Psoas muscle (tissue), 8 donors: ENCODE results near the gene CAMK2N1. TPM values are rescaled to one million over a fixed set of nuclear protein-coding genes. Genes with fewer than 3 reads are reported as not detected.

Source experiments
- ATAC-seq, 4 donors: fragments of 200-7000 bp; cut with Tn5 transposase; one replicate each; pipeline ENCODE4 v1.9.1; 2020; ENCODE audit warnings: moderate library complexity in 3 of 4, mild to moderate bottlenecking in 2 of 4
- DNase-seq, 2 donors: peaks; one replicate each; pipeline ENCODE4 v3.0.0-alpha.2; 2020
- H3K27ac ChIP-seq: fragments of 200-600 bp; one replicate; pipeline ENCODE4 v1.8.0; 2022
- H3K27me3 ChIP-seq, 3 donors: fragments of 200-600 bp in 1 of 3; one replicate each; pipeline versions ENCODE4 v1.6.1 to v1.8.0; 2013 to 2022; ENCODE audit warnings: low read length in 2 of 3, mild to moderate bottlenecking in 2 of 3, moderate library complexity in 1 of 3; ENCODE audit not compliant: insufficient read depth in 3 of 3
- H3K36me3 ChIP-seq, 2 donors: fragments of 200-600 bp in 1 of 2; one replicate each; pipeline versions ENCODE4 v1.6.1 to v1.8.0; 2013 to 2022; ENCODE audit warnings: low read depth in 1 of 2, mild to moderate bottlenecking in 1 of 2, moderate library complexity in 1 of 2; ENCODE audit not compliant: insufficient read depth in 1 of 2
- H3K4me1 ChIP-seq: fragments of 200-600 bp; one replicate; pipeline ENCODE4 v1.8.0; 2022
- H3K4me3 ChIP-seq: fragments of 200-600 bp; one replicate; pipeline ENCODE4 v1.8.0; 2022; ENCODE audit warnings: mild to moderate bottlenecking
- H3K9me3 ChIP-seq: fragments of 200-600 bp; one replicate; pipeline ENCODE4 v1.8.0; 2022
- CTCF ChIP-seq: fragments of 200-600 bp; IDR thresholded peaks from one replicate; pipeline ENCODE4 v1.8.0; 2022; ENCODE audit warnings: antibody characterized with exemption
- WGBS, 3 donors: extraction: QIAGEN DNeasy Blood & Tissue Kit; methylation state at CpG; one replicate each; pipeline versions ENCODE4 v1.1.6 to v1.1.7; 2013; 5-methylcytosine and 5-hydroxymethylcytosine counted together
- intact Hi-C, 2 donors: fragments of 100-400 bp; cut with DNase I; formaldehyde crosslinking; loops; one replicate each; pipeline versions ENCODE4 v1.11.0 to v1.14.2; 2022
- polyA plus RNA-seq, 3 donors: library from polyadenylated mRNA; stranded (reverse); fragments of 200-250 nt; gene quantifications; one replicate each; pipeline ENCODE4 v1.2.3, GENCODE V29; 2013
- total RNA-seq, 4 donors: library from RNA; stranded (reverse); fragmentation: NEBNext Ultra II Directional in 2 of 4; extraction: Animal tissue kit (Norgen Biotek cat#: 25700) in 2 of 4; gene quantifications; one replicate each; pipeline versions ENCODE4 v1.2.1 to v1.2.4, GENCODE V29; 2021 to 2023
- donor health status: healthy with polysubstance abuse.
- donor health status: DM: no; HTN: no; CAD: no; lungs with moderate emphysema.
- donor health status: Bipolar disorder and iron deficiency.
- donor health status: healthy.
- donor health status: DM: yes; HTN: yes; CAD: no.
- donor health status: DM: no; HTN: no; CAD: no.
- donor health status: DM: no; HTN: no; CAD: no.
- donor health status: DM: yes; HTN: yes; CAD: no.

Gene CAMK2N1
- total and polyA plus RNA-seq, 7 donors, result 2.2 to 7.9 (median 4.2) TPM

GRCh38 chr1:20493839-20494608, 8.0 kb upstream of the CAMK2N1 start:
- intact Hi-C loops, result loop anchor here (2.0 to 10.0 kb wide), 8 partner anchors 117 to 579 kb away; partner anchors contain the start of gene PLA2G2A (in 1 of the 2)
- TF ChIP-seq CTCF, result peak; percentile 98

GRCh38 chr1:20493309-20493708, 7.3 kb upstream of the CAMK2N1 start:
- ATAC-seq, result no peak

More at GRCh38 chr1:20493839-20494608, 8.0 kb upstream of the CAMK2N1 start:
- no peak overlapping the region for H3K4me3 ChIP-seq
- H3K27me3 ChIP-seq, result peaks cover 0 to under 1% (median 0%) of the 10 kb centered on the region in 3 donors
- ATAC-seq, result peak; percentile 80 to 90 (median 82)
- H3K9me3 ChIP-seq, result no peaks in the 10 kb centered on the region
- H3K4me1 ChIP-seq, result no peaks in the 10 kb centered on the region
- peak; percentile 85 to 88 for DNase-seq
- peaks cover 4 to 12% of the 10 kb centered on the region in 2 donors for H3K36me3 ChIP-seq
- WGBS, 3 donors, result 1 to 2% (median 2%) methylated on average over 16 of the region's 16 CpGs
- H3K27ac ChIP-seq, result no peak overlapping the region

GRCh38 chr1:20492751-20493150, 6.7 kb upstream of the CAMK2N1 start:
- H3K27ac ChIP-seq, result no peak overlapping the region
- no peak for TF ChIP-seq CTCF
- intact Hi-C loops, result loop anchor here (2.0 to 10.0 kb wide), 8 partner anchors 115 to 578 kb away; partner anchors contain the start of gene PLA2G2A (in 1 of the 2)
- no peaks in the 10 kb centered on the region for H3K36me3 ChIP-seq
- 70 to 78% (median 73%) methylated on average over 7 of the region's 7 CpGs for WGBS, 3 donors
- no peak overlapping the region for H3K4me3 ChIP-seq
- peaks cover 0 to 13% (median 0%) of the 10 kb centered on the region in 3 donors for H3K27me3 ChIP-seq
- DNase-seq (no peak), ATAC-seq (no peak)
- no peaks in the 10 kb centered on the region for H3K9me3 ChIP-seq
- H3K4me1 ChIP-seq, result no peaks in the 10 kb centered on the region

More at GRCh38 chr1:20493309-20493708, 7.3 kb upstream of the CAMK2N1 start:
- peaks cover 0 to 5% of the 10 kb centered on the region in 2 donors for H3K36me3 ChIP-seq
- H3K4me3 ChIP-seq, result no peak overlapping the region
- no peak for DNase-seq
- no peak for TF ChIP-seq CTCF
- no peaks in the 10 kb centered on the region for H3K4me1 ChIP-seq
- 23 to 32% (median 27%) methylated on average over 5 of the region's 5 CpGs for WGBS, 3 donors
- intact Hi-C loops, result loop anchor here (2.0 to 10.0 kb wide), 8 partner anchors 116 to 579 kb away; partner anchors contain the start of gene PLA2G2A (in 1 of the 2)
- peaks cover 0 to 7% (median 0%) of the 10 kb centered on the region in 3 donors for H3K27me3 ChIP-seq
- no peaks in the 10 kb centered on the region for H3K9me3 ChIP-seq
- no peak overlapping the region for H3K27ac ChIP-seq

- no peak overlapping the region for H3K27ac ChIP-seq
- no peaks in the 10 kb centered on the region for H3K36me3 ChIP-seq
- WGBS, 3 donors, result 72 to 84% (median 72%) methylated on average over 7 of the region's 7 CpGs
- DNase-seq, result no peak
- intact Hi-C loops, result loop anchor here (2.0 to 10.0 kb wide), 8 partner anchors 115 to 577 kb away; partner anchors contain the start of gene PLA2G2A (in 1 of the 2)
- H3K9me3 ChIP-seq, result no peaks in the 10 kb centered on the region
- no peak for ATAC-seq
- no peak for TF ChIP-seq CTCF
- no peak overlapping the region for H3K4me3 ChIP-seq
- H3K27me3 ChIP-seq, result peaks cover 0 to 21% (median 0%) of the 10 kb centered on the region in 3 donors
- peaks cover under 1% of the 10 kb centered on the region for H3K4me1 ChIP-seq
These were observed 5.9 kb upstream of the CAMK2N1 start for GRCh38 chr1:20491866-20492265.
